GM23338 (cell line): ENCODE measurements around the gene REEP1. TPM values are rescaled to one million over a fixed set of nuclear protein-coding genes. Genes with fewer than 3 reads are reported as not detected.

Experiments used
- ATAC-seq: fragments of 200-7000 bp; cut with Tn5 transposase; 3 replicates; pipeline ENCODE4 v1.9.1; 2020
- DNase-seq: peaks from one replicate; pipeline ENCODE4 v3.0.0-alpha.2; 2015; ENCODE audit warnings: low spot score
- H2AFZ ChIP-seq: fragments of 200-600 bp; sonication (generic); 2 replicates; pipeline ENCODE4 v1.8.0; 2016; ENCODE audit warnings: antibody characterized with exemption, mild to moderate bottlenecking, moderate library complexity
- H3F3A ChIP-seq: fragments of 200-600 bp; sonication (generic); replicated peaks from 2 replicates; pipeline ENCODE4 v1.8.0; 2017; ENCODE audit warnings: antibody characterized with exemption, mixed run types, low read depth
- H3K27ac ChIP-seq: fragments of 200-600 bp; sonication (generic); 2 replicates; pipeline ENCODE4 v1.6.1; 2016; ENCODE audit warnings: low read depth
- H3K27me3 ChIP-seq: fragments of 200-600 bp; sonication (generic); 2 replicates; pipeline ENCODE4 v1.8.0; 2016; ENCODE audit warnings: mild to moderate bottlenecking, mixed run types, moderate library complexity; ENCODE audit not compliant: insufficient read depth
- H3K36me3 ChIP-seq: fragments of 200-600 bp; sonication (generic); 2 replicates; pipeline ENCODE4 v1.8.0; 2016; ENCODE audit warnings: mild to moderate bottlenecking; ENCODE audit not compliant: insufficient read depth
- H3K4me1 ChIP-seq: fragments of 200-600 bp; sonication (generic); 2 replicates; pipeline ENCODE4 v1.8.0; 2016; ENCODE audit warnings: mild to moderate bottlenecking, moderate library complexity; ENCODE audit not compliant: insufficient read depth
- H3K4me2 ChIP-seq: fragments of 200-600 bp; sonication (generic); 2 replicates; pipeline ENCODE4 v1.7.1; 2017; ENCODE audit warnings: mixed run types
- H3K4me3 ChIP-seq: fragments of 200-600 bp; sonication (generic); 2 replicates; pipeline ENCODE4 v1.6.1; 2016; ENCODE audit warnings: mixed run types
- H3K79me2 ChIP-seq: fragments of 200-600 bp; sonication (generic); replicated peaks from 2 replicates; pipeline ENCODE4 v1.8.0; 2017; ENCODE audit warnings: mild to moderate bottlenecking; ENCODE audit not compliant: insufficient read depth
- H3K9me2 ChIP-seq: fragments of 200-600 bp; sonication (generic); 2 replicates; pipeline ENCODE4 v1.8.0; 2017; ENCODE audit not compliant: insufficient read depth
- H4K20me1 ChIP-seq: fragments of 200-600 bp; sonication (generic); replicated peaks from 2 replicates; pipeline ENCODE4 v1.8.0; 2017; ENCODE audit warnings: mild to moderate bottlenecking; ENCODE audit not compliant: insufficient read depth
- H3K27ac Mint-ChIP-seq: 2 replicates; pipeline ENCODE4 v1.8.0; 2020; ENCODE audit warnings: inconsistent platforms, mild to moderate bottlenecking, moderate library complexity, mixed read lengths
- H3K27me3 Mint-ChIP-seq: 3 replicates; pipeline ENCODE4 v1.8.0; 2022; ENCODE audit warnings: low read depth, mild to moderate bottlenecking, moderate library complexity, mixed read lengths, inconsistent platforms; ENCODE audit not compliant: insufficient read depth, poor library complexity
- H3K36me3 Mint-ChIP-seq: 3 replicates; pipeline ENCODE4 v1.8.0; 2021; ENCODE audit warnings: low read depth, mild to moderate bottlenecking, inconsistent platforms, moderate library complexity, mixed read lengths
- H3K4me1 Mint-ChIP-seq: 3 replicates; pipeline ENCODE4 v1.8.0; 2020; ENCODE audit warnings: mild to moderate bottlenecking, inconsistent platforms, mixed read lengths
- H3K4me3 Mint-ChIP-seq: 3 replicates; pipeline ENCODE4 v1.8.0; 2021; ENCODE audit warnings: moderate library complexity, mild to moderate bottlenecking, inconsistent platforms, mixed read lengths
- H3K9me3 Mint-ChIP-seq: 3 replicates; pipeline ENCODE4 v1.8.0; 2020; ENCODE audit warnings: moderate library complexity, mild to moderate bottlenecking, inconsistent platforms, mixed read lengths
- JUNB ChIP-seq: IDR thresholded peaks from one replicate; pipeline ENCODE4 v1.6.1; 2016; ENCODE audit warnings: antibody characterized with exemption; ENCODE audit not compliant: unreplicated experiment
- NANOG ChIP-seq: IDR thresholded peaks from 2 replicates; pipeline ENCODE4 v1.6.1; 2016; ENCODE audit warnings: antibody characterized with exemption, borderline replicate concordance
- POLR2AphosphoS5 ChIP-seq: IDR thresholded peaks from 2 replicates; pipeline ENCODE4 v1.6.1; 2016; ENCODE audit warnings: antibody characterized with exemption, low read depth
- REST ChIP-seq: IDR thresholded peaks from one replicate; pipeline ENCODE4 v1.6.1; 2018; ENCODE audit warnings: antibody characterized with exemption; ENCODE audit not compliant: unreplicated experiment
- STAT1 ChIP-seq: IDR thresholded peaks from one replicate; pipeline ENCODE4 v1.6.1; 2016; ENCODE audit warnings: antibody characterized with exemption; ENCODE audit not compliant: unreplicated experiment
- ZNF114 ChIP-seq: fragments of 250-450 bp; sonication (Bioruptor Pico); IDR thresholded peaks from 2 replicates; pipeline ENCODE4 v1.5.0; 2020; ENCODE audit warnings: mild to moderate bottlenecking, moderate library complexity
- ZNF331 ChIP-seq: fragments of 250-450 bp; sonication (Bioruptor Pico); IDR thresholded peaks from 2 replicates; pipeline ENCODE4 v1.5.0; 2020; ENCODE audit warnings: low read depth, mild to moderate bottlenecking, moderate library complexity
- ZNF462 ChIP-seq: fragments of 250-450 bp; sonication (Bioruptor Pico); IDR thresholded peaks from 2 replicates; pipeline ENCODE4 v1.5.0; 2020; ENCODE audit warnings: mild to moderate bottlenecking, moderate library complexity
- polyA plus RNA-seq: library from polyadenylated mRNA; unstranded; fragments of >200 nt; fragmentation: Nextera tagmentation; extraction: Ambion mirVana; gene quantifications from 2 replicates; pipeline ENCODE4 v1.2.1, GENCODE V29; 2016
- total RNA-seq: library from RNA; depleted of rRNA; stranded (reverse); fragments of >200 nt; shearing (Covaris generic); gene quantifications from 2 replicates; pipeline ENCODE4 v1.2.3, GENCODE V29; 2014
- TF ChIP-seq, protein P1 (sequence below): IDR thresholded peaks from 2 replicates; pipeline ENCODE4 v1.6.1; 2016; ENCODE audit warnings: antibody characterized with exemption

Gene REEP1
- total and polyA plus RNA-seq, 2 experiments from 2014 or later: 1.6 to 1.8 TPM

GRCh38 chr2:86302320-86302719 lies 35.1 kb downstream of the REEP1 start (continued):
- no peak for TF ChIP-seq ZNF462 (CRISPR knock-in tag)
- TF ChIP-seq, protein P1, sequence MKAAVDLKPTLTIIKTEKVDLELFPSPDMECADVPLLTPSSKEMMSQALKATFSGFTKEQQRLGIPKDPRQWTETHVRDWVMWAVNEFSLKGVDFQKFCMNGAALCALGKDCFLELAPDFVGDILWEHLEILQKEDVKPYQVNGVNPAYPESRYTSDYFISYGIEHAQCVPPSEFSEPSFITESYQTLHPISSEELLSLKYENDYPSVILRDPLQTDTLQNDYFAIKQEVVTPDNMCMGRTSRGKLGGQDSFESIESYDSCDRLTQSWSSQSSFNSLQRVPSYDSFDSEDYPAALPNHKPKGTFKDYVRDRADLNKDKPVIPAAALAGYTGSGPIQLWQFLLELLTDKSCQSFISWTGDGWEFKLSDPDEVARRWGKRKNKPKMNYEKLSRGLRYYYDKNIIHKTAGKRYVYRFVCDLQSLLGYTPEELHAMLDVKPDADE: no peak
- TF ChIP-seq JUNB: no peak
- no peak for TF ChIP-seq POLR2AphosphoS5
- no peak for TF ChIP-seq STAT1
- TF ChIP-seq ZNF114 (CRISPR knock-in tag): no peak
- TF ChIP-seq NANOG: no peak

DNA sequence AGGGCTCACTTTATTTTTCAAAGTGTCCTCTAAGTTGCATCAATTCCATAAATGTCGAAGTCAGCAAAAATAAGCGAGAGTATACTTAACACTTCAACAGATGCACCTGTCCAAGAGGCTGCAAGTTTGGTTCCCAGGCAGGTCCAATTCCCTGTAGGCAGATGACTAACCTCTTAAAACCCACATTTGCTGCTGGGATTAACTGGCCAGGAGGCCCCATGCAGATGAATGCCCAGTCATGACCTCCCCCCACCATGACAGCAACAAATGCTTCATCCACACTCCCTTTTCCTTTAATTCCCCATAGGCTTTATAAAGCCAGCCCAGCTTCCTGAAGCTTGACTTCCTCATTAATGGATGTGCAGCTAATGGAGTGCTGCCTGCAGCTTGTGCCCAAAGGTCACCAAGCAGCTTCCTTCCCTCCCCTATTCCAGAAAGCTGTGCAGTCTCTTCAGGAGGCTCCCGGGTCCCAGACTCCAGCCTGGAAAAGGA lies 35.7 kb downstream of the REEP1 start:
- Mint-ChIP-seq H3K27ac (no peak overlapping the region), H3K9me3 (no peaks in the 10 kb centered on the region; the same call in 2 of the 3 replicates), H3K4me3 (no peak overlapping the region), H3K4me1 (peaks cover 22% of the 10 kb centered on the region), H3K27me3 (no peaks in the 10 kb centered on the region), H3K36me3 (no peaks in the 10 kb centered on the region)
- no peaks in the 10 kb centered on the region for H3K36me3 ChIP-seq
- no peak overlapping the region for H3K27ac ChIP-seq
- no peak overlapping the region for H3K4me3 ChIP-seq
- no peak overlapping the region for H3K4me2 ChIP-seq
- no peak for DNase-seq
- H4K20me1 ChIP-seq: no peaks in the 10 kb centered on the region
- no peaks in the 10 kb centered on the region for H3K79me2 ChIP-seq
- H3K4me1 ChIP-seq: no peaks in the 10 kb centered on the region
- no peaks in the 10 kb centered on the region for H3F3A ChIP-seq
- no peaks in the 10 kb centered on the region for H3K9me2 ChIP-seq
- no peak for ATAC-seq
- no peaks in the 10 kb centered on the region for H3K27me3 ChIP-seq
- H2AFZ ChIP-seq: no peak overlapping the region
- no peak for TF ChIP-seq REST
- no peak for TF ChIP-seq ZNF331 (CRISPR knock-in tag)
